ENCODE measurements around the gene UBXN10.

UBXN10 gene

GRCh38 chr1:20158358-20159070 lies 27.4 kb upstream of the UBXN10 start:
- Histone ChIP-seq H2AFZ (ENCODE audit: low read length) (no peak overlapping the region), H3K9me2 (replicated peaks; ENCODE audit: low read depth, low read length) (no peaks in the 10 kb centered on the region), H3K27me3 (ENCODE audit: insufficient read depth, low read length, poor library complexity, severe bottlenecking) (no peaks in the 10 kb centered on the region), H3K9ac (ENCODE audit: low read depth, low read length, poor library complexity, severe bottlenecking) (no peak overlapping the region), H3K79me2 (ENCODE audit: insufficient read depth, low read length) (no peaks in the 10 kb centered on the region), H4K20me1 (ENCODE audit: insufficient read depth, low read length, poor library complexity, severe bottlenecking) (no peaks in the 10 kb centered on the region), H3K4me1 (ENCODE audit: insufficient read depth, low read length, poor library complexity, severe bottlenecking) (no peaks in the 10 kb centered on the region), H3K9me3 (ENCODE audit: insufficient read depth, low read depth, low read length) (peaks cover 17% of the 10 kb centered on the region; the same call in 1 of the 2 replicates), H3K4me2 (ENCODE audit: low read depth, low read length, poor library complexity, severe bottlenecking) (no peak overlapping the region), H3F3A (ENCODE audit: low read depth) (no peaks in the 10 kb centered on the region), H3K4me3 (ENCODE audit: low read length, poor library complexity, severe bottlenecking) (no peak overlapping the region), H3K36me3 (ENCODE audit: insufficient read depth, low read length) (no peaks in the 10 kb centered on the region)
- no peak for TF ChIP-seq CTCF (conservative IDR thresholded peaks at IDR 0.05; ENCODE audit: low read length)
- TF ChIP-seq EZH2phosphoT487 (IDR thresholded peaks at IDR 0.05; ENCODE audit: borderline replicate concordance) = no peak

GRCh38 chr1:20160034-20160433 lies 25.9 kb upstream of the UBXN10 start:
- Histone ChIP-seq H3K79me2 (ENCODE audit: insufficient read depth, low read length) (no peaks in the 10 kb centered on the region), H3K4me1 (ENCODE audit: insufficient read depth, low read length, poor library complexity, severe bottlenecking) (no peaks in the 10 kb centered on the region), H4K20me1 (ENCODE audit: insufficient read depth, low read length, poor library complexity, severe bottlenecking) (no peaks in the 10 kb centered on the region), H2AFZ (ENCODE audit: low read length) (no peak overlapping the region), H3K27me3 (ENCODE audit: insufficient read depth, low read length, poor library complexity, severe bottlenecking) (no peaks in the 10 kb centered on the region), H3K9ac (ENCODE audit: low read depth, low read length, poor library complexity, severe bottlenecking) (no peak overlapping the region), H3K9me2 (replicated peaks; ENCODE audit: low read depth, low read length) (no peaks in the 10 kb centered on the region), H3K9me3 (ENCODE audit: insufficient read depth, low read depth, low read length) (peaks cover 17% of the 10 kb centered on the region; the same call in 1 of the 2 replicates), H3F3A (ENCODE audit: low read depth) (no peaks in the 10 kb centered on the region), H3K4me2 (ENCODE audit: low read depth, low read length, poor library complexity, severe bottlenecking) (no peak overlapping the region), H3K36me3 (ENCODE audit: insufficient read depth, low read length) (no peaks in the 10 kb centered on the region), H3K4me3 (ENCODE audit: low read length, poor library complexity, severe bottlenecking) (no peak overlapping the region)
- no peak for TF ChIP-seq EZH2phosphoT487 (IDR thresholded peaks at IDR 0.05; ENCODE audit: borderline replicate concordance)
- TF ChIP-seq CTCF (conservative IDR thresholded peaks at IDR 0.05; ENCODE audit: low read length) = no peak

DNA sequence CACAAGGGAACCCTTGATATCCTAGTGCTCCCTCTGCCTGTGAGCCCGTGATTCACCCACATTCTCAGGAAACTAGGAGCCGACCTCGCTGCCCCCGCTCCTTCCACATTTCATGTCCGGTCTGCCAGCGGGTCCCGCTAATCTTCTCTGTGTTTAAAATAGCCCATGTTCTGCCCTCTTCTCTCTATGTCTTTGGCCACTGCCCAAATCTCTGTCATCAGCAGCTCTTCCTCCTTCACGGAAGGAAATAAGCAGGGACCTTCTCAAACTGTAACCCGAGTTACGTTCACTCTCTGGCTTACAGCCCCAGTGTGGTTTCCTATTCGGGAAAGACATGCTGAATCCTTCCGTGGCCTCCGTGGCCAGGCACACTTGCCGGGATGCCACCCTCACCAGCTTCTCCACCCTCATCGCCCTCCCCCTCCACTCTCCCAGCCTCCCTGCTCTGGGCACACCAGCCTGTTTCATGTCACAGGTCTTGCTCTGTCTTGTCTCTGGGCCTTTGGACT lies 21.1 kb upstream of the UBXN10 start:
- H3K4me3 ChIP-seq (ENCODE audit: low read length, poor library complexity, severe bottlenecking) = no peak overlapping the region
- H3K36me3 ChIP-seq (ENCODE audit: insufficient read depth, low read length) = no peaks in the 10 kb centered on the region
- H3K9ac ChIP-seq (ENCODE audit: low read depth, low read length, poor library complexity, severe bottlenecking) = no peak overlapping the region
- no peaks in the 10 kb centered on the region for H3K9me2 ChIP-seq (replicated peaks; ENCODE audit: low read depth, low read length)
- no peak for TF ChIP-seq EZH2phosphoT487 (IDR thresholded peaks at IDR 0.05; ENCODE audit: borderline replicate concordance)
- no peak for TF ChIP-seq CTCF (conservative IDR thresholded peaks at IDR 0.05; ENCODE audit: low read length)
- H3F3A ChIP-seq (ENCODE audit: low read depth) = no peaks in the 10 kb centered on the region
- H3K4me1 ChIP-seq (ENCODE audit: insufficient read depth, low read length, poor library complexity, severe bottlenecking) = no peaks in the 10 kb centered on the region
- no peaks in the 10 kb centered on the region for H4K20me1 ChIP-seq (ENCODE audit: insufficient read depth, low read length, poor library complexity, severe bottlenecking)
- no peaks in the 10 kb centered on the region for H3K27me3 ChIP-seq (ENCODE audit: insufficient read depth, low read length, poor library complexity, severe bottlenecking)
- H2AFZ ChIP-seq (ENCODE audit: low read length) = no peak overlapping the region
- peaks cover 9% of the 10 kb centered on the region; the same call in 1 of the 2 replicates for H3K9me3 ChIP-seq (ENCODE audit: insufficient read depth, low read depth, low read length)
- no peak overlapping the region for H3K4me2 ChIP-seq (ENCODE audit: low read depth, low read length, poor library complexity, severe bottlenecking)
- no peaks in the 10 kb centered on the region for H3K79me2 ChIP-seq (ENCODE audit: insufficient read depth, low read length)
